Measurements from ENCODE around the gene PHF21A.

Gene PHF21A

GRCh38 chr11:46099963-46100316 is 21.3 kb downstream of the PHF21A start:
- Histone ChIP-seq H3K9me3 (ENCODE audit: insufficient read depth, low read depth, low read length) (no peaks in the 10 kb centered on the region), H3F3A (ENCODE audit: low read depth) (no peaks in the 10 kb centered on the region), H3K4me3 (ENCODE audit: low read length, poor library complexity, severe bottlenecking) (peak overlapping the region; percentile 46), H3K4me1 (ENCODE audit: insufficient read depth, low read length, poor library complexity, severe bottlenecking) (peaks cover 34% of the 10 kb centered on the region), H3K36me3 (ENCODE audit: insufficient read depth, low read length) (no peaks in the 10 kb centered on the region), H4K20me1 (ENCODE audit: insufficient read depth, low read length, poor library complexity, severe bottlenecking) (peaks cover 9% of the 10 kb centered on the region), H3K79me2 (ENCODE audit: insufficient read depth, low read length) (peaks cover 86% of the 10 kb centered on the region), H3K9ac (ENCODE audit: low read depth, low read length, poor library complexity, severe bottlenecking) (peak overlapping the region; percentile 54), H3K4me2 (ENCODE audit: low read depth, low read length, poor library complexity, severe bottlenecking) (peak overlapping the region; percentile 51), H2AFZ (ENCODE audit: low read length) (no peak overlapping the region), H3K27me3 (ENCODE audit: insufficient read depth, low read length, poor library complexity, severe bottlenecking) (no peaks in the 10 kb centered on the region), H3K9me2 (replicated peaks; ENCODE audit: low read depth, low read length) (no peaks in the 10 kb centered on the region)
- TF ChIP-seq EZH2phosphoT487 (IDR thresholded peaks at IDR 0.05; ENCODE audit: borderline replicate concordance) (no peak), CTCF (conservative IDR thresholded peaks at IDR 0.05; ENCODE audit: low read length) (no peak)

DNA sequence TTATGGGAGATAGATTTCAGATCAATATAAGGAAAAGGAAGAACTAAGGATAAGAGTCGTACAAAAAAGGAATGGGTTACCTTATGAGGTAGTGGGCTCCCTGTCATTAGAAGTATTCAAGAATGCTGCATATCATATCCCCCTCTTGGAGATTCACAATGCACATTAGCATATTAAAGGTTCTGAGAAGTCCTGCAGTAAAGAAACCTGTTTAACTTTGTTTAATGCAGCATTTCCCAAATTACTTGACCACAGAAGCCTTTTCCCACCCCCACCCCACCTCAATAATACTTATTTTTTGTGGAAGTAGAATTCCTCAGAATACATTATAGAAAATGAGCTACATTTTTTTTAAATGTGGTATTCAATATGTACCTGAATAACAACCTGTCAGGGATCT is 30.9 kb downstream of the PHF21A start:
- H3K9me2 ChIP-seq (replicated peaks; ENCODE audit: low read depth, low read length), result no peaks in the 10 kb centered on the region
- TF ChIP-seq EZH2phosphoT487 (IDR thresholded peaks at IDR 0.05; ENCODE audit: borderline replicate concordance) (no peak), CTCF (conservative IDR thresholded peaks at IDR 0.05; ENCODE audit: low read length) (no peak)
- H3K4me3 ChIP-seq (ENCODE audit: low read length, poor library complexity, severe bottlenecking), result no peak overlapping the region
- peaks cover 3% of the 10 kb centered on the region for H3K4me1 ChIP-seq (ENCODE audit: insufficient read depth, low read length, poor library complexity, severe bottlenecking)
- H3K79me2 ChIP-seq (ENCODE audit: insufficient read depth, low read length), result peaks cover 24% of the 10 kb centered on the region
- peaks cover 3% of the 10 kb centered on the region for H4K20me1 ChIP-seq (ENCODE audit: insufficient read depth, low read length, poor library complexity, severe bottlenecking)
- no peak overlapping the region for H3K9ac ChIP-seq (ENCODE audit: low read depth, low read length, poor library complexity, severe bottlenecking)
- no peaks in the 10 kb centered on the region for H3F3A ChIP-seq (ENCODE audit: low read depth)
- H3K4me2 ChIP-seq (ENCODE audit: low read depth, low read length, poor library complexity, severe bottlenecking), result no peak overlapping the region
- H3K27me3 ChIP-seq (ENCODE audit: insufficient read depth, low read length, poor library complexity, severe bottlenecking), result no peaks in the 10 kb centered on the region
- peaks cover 40% of the 10 kb centered on the region for H3K36me3 ChIP-seq (ENCODE audit: insufficient read depth, low read length)
- H2AFZ ChIP-seq (ENCODE audit: low read length), result no peak overlapping the region
- no peaks in the 10 kb centered on the region for H3K9me3 ChIP-seq (ENCODE audit: insufficient read depth, low read depth, low read length)

DNA sequence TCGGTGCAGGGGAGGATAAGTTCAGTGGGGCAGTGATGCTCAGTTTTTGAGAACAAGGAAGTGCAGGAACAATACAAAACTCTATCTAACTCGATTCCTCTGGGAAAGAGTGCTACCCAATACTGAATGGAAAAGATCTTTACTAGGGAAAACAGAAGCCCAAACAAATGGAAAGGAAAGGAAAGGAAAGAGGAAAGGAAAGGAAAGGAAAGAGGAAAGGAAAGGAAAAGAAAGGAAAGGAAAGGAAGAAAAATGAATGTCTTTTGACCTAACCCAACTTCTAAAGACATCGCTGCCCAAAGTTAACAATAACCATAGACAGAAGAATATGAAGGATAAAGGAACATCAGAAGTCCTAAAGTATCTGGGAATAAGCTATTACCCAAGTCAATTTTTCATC is 41.6 kb downstream of the PHF21A start:
- TF ChIP-seq EZH2phosphoT487 (IDR thresholded peaks at IDR 0.05; ENCODE audit: borderline replicate concordance), result no peak
- no peak for TF ChIP-seq CTCF (conservative IDR thresholded peaks at IDR 0.05; ENCODE audit: low read length)

More for the DNA sequence above, 41.6 kb downstream of the PHF21A start:
- H2AFZ ChIP-seq (ENCODE audit: low read length), result no peak overlapping the region
- no peaks in the 10 kb centered on the region for H3K4me1 ChIP-seq (ENCODE audit: insufficient read depth, low read length, poor library complexity, severe bottlenecking)
- no peak overlapping the region for H3K4me3 ChIP-seq (ENCODE audit: low read length, poor library complexity, severe bottlenecking)
- no peak overlapping the region for H3K4me2 ChIP-seq (ENCODE audit: low read depth, low read length, poor library complexity, severe bottlenecking)
- no peaks in the 10 kb centered on the region for H3F3A ChIP-seq (ENCODE audit: low read depth)
- H3K9ac ChIP-seq (ENCODE audit: low read depth, low read length, poor library complexity, severe bottlenecking), result no peak overlapping the region
- H3K79me2 ChIP-seq (ENCODE audit: insufficient read depth, low read length), result no peaks in the 10 kb centered on the region
- H3K9me2 ChIP-seq (replicated peaks; ENCODE audit: low read depth, low read length), result no peaks in the 10 kb centered on the region
- peaks cover 67% of the 10 kb centered on the region for H3K36me3 ChIP-seq (ENCODE audit: insufficient read depth, low read length)
- no peaks in the 10 kb centered on the region for H3K9me3 ChIP-seq (ENCODE audit: insufficient read depth, low read depth, low read length)
- no peaks in the 10 kb centered on the region for H3K27me3 ChIP-seq (ENCODE audit: insufficient read depth, low read length, poor library complexity, severe bottlenecking)
- H4K20me1 ChIP-seq (ENCODE audit: insufficient read depth, low read length, poor library complexity, severe bottlenecking), result no peaks in the 10 kb centered on the region
